Adrenal gland (tissue), 12 donors: ENCODE measurements around the gene AFF1. TPM values are rescaled to one million over a fixed set of nuclear protein-coding genes. Genes with fewer than 3 reads are reported as not detected.

Experiments used
- DNase-seq, 7 donors: peaks; one replicate each; pipeline ENCODE4 v3.0.0-alpha.2; 2019 to 2020
- H3K27ac ChIP-seq, 5 donors: fragments of 200-600 bp; sonication (generic) in 4 of 5; 1 replicate in 3 of 5; 2 replicates in 2 of 5; pipeline versions ENCODE4 v1.5.1 to v1.8.0; 2016 to 2020; ENCODE audit warnings: mild to moderate bottlenecking in 1 of 5
- H3K27me3 ChIP-seq: fragments of 200-600 bp; 2 replicates; pipeline ENCODE4 v1.8.0; 2021
- H3K36me3 ChIP-seq, 2 donors: fragments of 200-600 bp; replicated peaks in 1 of 2; 1 replicate in 1 of 2; 2 replicates in 1 of 2; pipeline versions ENCODE4 v1.5.1 to v1.8.0; 2018 to 2022
- H3K4me1 ChIP-seq, 2 donors: fragments of 200-600 bp; replicated peaks in 1 of 2; 1 replicate in 1 of 2; 2 replicates in 1 of 2; pipeline versions ENCODE4 v1.5.1 to v1.8.0; 2018 to 2021
- H3K4me3 ChIP-seq, 4 donors: fragments of 200-600 bp; sonication (generic) in 3 of 4; one replicate each; pipeline ENCODE4 v1.5.1; 2016 to 2018
- H3K9me3 ChIP-seq, 3 donors: fragments of 200-600 bp; sonication (generic) in 1 of 3; replicated peaks in 1 of 3; 1 replicate in 2 of 3; 2 replicates in 1 of 3; pipeline versions ENCODE4 v1.5.1 to v1.8.0; 2016 to 2021
- POLR2A ChIP-seq, 2 donors: fragments of 450-650 bp; IDR thresholded peaks; one replicate each; pipeline ENCODE4 v1.6.1; 2017; ENCODE audit warnings: antibody characterized with exemption in 2 of 2, mild to moderate bottlenecking in 2 of 2, moderate library complexity in 1 of 2
- WGBS, 4 donors: extraction: QIAGEN DNeasy Blood & Tissue Kit in 2 of 4; methylation state at CpG; one replicate each; pipeline versions ENCODE4 v1.1.5 to v1.1.7; 2013 to 2017; 5-methylcytosine and 5-hydroxymethylcytosine counted together
- intact Hi-C, 2 donors: fragments of 100-400 bp; cut with DNase I; formaldehyde crosslinking; loops; one replicate each; pipeline versions ENCODE4 v1.14.1 to v1.15.0; 2022 to 2023
- polyA plus RNA-seq, 3 donors: library from polyadenylated mRNA; stranded (reverse); fragments of 200-250 nt in 2 of 3; fragments of 350-450 nt in 1 of 3; fragmentation: Illumina TruSeq in 1 of 3; extraction: RNeasy Lipid Tissue Mini Kit (QIAGEN cat#74804) in 1 of 3; gene quantifications; one replicate each; pipeline ENCODE4 v1.2.3, GENCODE V29; 2013 to 2014
- total RNA-seq, 9 donors: library from RNA; depleted of rRNA in 4 of 9; stranded (reverse); fragments of >200 nt in 4 of 9; fragments of 120-200 nt in 1 of 9; fragmentation: NEBNext Ultra II Directional in 1 of 9; extraction: Animal tissue kit (Norgen Biotek cat#: 25700) in 1 of 9; gene quantifications; one replicate each; pipeline versions ENCODE4 v1.1.0 to v1.2.4, GENCODE V29; 2013 to 2023
- TF ChIP-seq, protein P1 (sequence below), 6 experiments: fragments of 450-650 bp in 4 of 6; fragments of 200-600 bp in 2 of 6; sonication (generic) in 1 of 6; IDR thresholded peaks; 1 replicate in 5 of 6; 2 replicates in 1 of 6; pipeline versions ENCODE4 v1.5.1 to v1.8.0; 2016 to 2021; ENCODE audit warnings: antibody characterized with exemption in 6 of 6, mild to moderate bottlenecking in 2 of 6, moderate library complexity in 1 of 6
- donor health status: healthy with polysubstance abuse.
- donor health status: Bipolar disorder and iron deficiency.
- donor health status: DM: yes; HTN: yes; CAD: no.
- donor health status: DM: no; HTN: no; CAD: no.
- donor health status: DM: no; HTN: no; CAD: no.
- donor health status: DM: yes; HTN: yes; CAD: no.

AFF1 gene
- total and polyA plus RNA-seq, 12 donors: 9.9 to 109 (median 52.3) TPM

GRCh38 chr4:87166296-87166854 lies 231.6 kb downstream of the AFF1 start:
- 93 to 98% (median 96%) methylated on average over 3 of the region's 3 CpGs for WGBS, 4 donors
- intact Hi-C loops: no loop called here

GRCh38 chr4:87171944-87172343 lies 237.1 kb downstream of the AFF1 start:
- 84 to 90% (median 89%) methylated on average over 2 of the region's 2 CpGs for WGBS, 4 donors
- no peaks in the 10 kb centered on the region for H3K4me1 ChIP-seq

More at GRCh38 chr4:87166296-87166854, 231.6 kb downstream of the AFF1 start:
- no peaks in the 10 kb centered on the region for H3K4me1 ChIP-seq
- no peaks in the 10 kb centered on the region for H3K27me3 ChIP-seq
- no peaks in the 10 kb centered on the region for H3K9me3 ChIP-seq
- H3K27ac ChIP-seq: no peak overlapping the region
- DNase-seq: no peak
- no peak for TF ChIP-seq POLR2A (IDR thresholded peaks at IDR 0.05)
- TF ChIP-seq, protein P1, sequence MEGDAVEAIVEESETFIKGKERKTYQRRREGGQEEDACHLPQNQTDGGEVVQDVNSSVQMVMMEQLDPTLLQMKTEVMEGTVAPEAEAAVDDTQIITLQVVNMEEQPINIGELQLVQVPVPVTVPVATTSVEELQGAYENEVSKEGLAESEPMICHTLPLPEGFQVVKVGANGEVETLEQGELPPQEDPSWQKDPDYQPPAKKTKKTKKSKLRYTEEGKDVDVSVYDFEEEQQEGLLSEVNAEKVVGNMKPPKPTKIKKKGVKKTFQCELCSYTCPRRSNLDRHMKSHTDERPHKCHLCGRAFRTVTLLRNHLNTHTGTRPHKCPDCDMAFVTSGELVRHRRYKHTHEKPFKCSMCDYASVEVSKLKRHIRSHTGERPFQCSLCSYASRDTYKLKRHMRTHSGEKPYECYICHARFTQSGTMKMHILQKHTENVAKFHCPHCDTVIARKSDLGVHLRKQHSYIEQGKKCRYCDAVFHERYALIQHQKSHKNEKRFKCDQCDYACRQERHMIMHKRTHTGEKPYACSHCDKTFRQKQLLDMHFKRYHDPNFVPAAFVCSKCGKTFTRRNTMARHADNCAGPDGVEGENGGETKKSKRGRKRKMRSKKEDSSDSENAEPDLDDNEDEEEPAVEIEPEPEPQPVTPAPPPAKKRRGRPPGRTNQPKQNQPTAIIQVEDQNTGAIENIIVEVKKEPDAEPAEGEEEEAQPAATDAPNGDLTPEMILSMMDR (IDR thresholded peaks at IDR 0.05): no peak
- H3K36me3 ChIP-seq: no peaks in the 10 kb centered on the region
- H3K4me3 ChIP-seq: no peak overlapping the region

GRCh38 chr4:87174672-87175071 lies 239.9 kb downstream of the AFF1 start:
- Histone ChIP-seq H3K27ac (no peak overlapping the region), H3K36me3 (no peaks in the 10 kb centered on the region), H3K4me3 (no peak overlapping the region), H3K4me1 (no peaks in the 10 kb centered on the region), H3K9me3 (no peaks in the 10 kb centered on the region), H3K27me3 (no peaks in the 10 kb centered on the region)
- intact Hi-C loops: no loop called here
- WGBS, 4 donors: 94 to 99% (median 99%) methylated on average over 2 of the region's 2 CpGs
- DNase-seq: no peak
- TF ChIP-seq, protein P1 (IDR thresholded peaks at IDR 0.05): no peak
- TF ChIP-seq POLR2A (IDR thresholded peaks at IDR 0.05): no peak

More at GRCh38 chr4:87171944-87172343, 237.1 kb downstream of the AFF1 start:
- H3K9me3 ChIP-seq: no peaks in the 10 kb centered on the region
- intact Hi-C loops: no loop called here
- H3K27ac ChIP-seq: no peak overlapping the region
- H3K27me3 ChIP-seq: no peaks in the 10 kb centered on the region
- TF ChIP-seq, protein P1 (IDR thresholded peaks at IDR 0.05): no peak
- no peak for TF ChIP-seq POLR2A (IDR thresholded peaks at IDR 0.05)
- H3K36me3 ChIP-seq: no peaks in the 10 kb centered on the region
- DNase-seq: no peak
- H3K4me3 ChIP-seq: no peak overlapping the region

DNA sequence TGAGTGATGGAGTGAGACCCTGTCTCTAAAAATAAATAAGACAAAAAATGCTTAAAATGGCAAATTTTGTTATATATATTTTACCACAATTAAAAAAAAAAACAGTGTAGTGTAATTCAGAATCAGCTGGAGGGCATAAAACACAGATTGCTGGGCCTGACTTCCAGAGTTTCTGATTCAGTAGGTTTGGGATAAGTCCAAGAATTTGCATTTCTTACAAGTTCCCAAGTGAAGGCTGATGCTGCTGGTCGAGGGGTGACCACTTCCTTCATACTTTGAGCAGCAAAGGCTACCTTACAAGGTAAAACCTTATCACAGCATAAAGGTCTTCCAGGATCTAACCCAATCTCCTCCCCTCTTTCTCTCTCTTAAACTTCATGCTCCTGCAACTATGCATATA lies 244.9 kb downstream of the AFF1 start:
- TF ChIP-seq POLR2A (IDR thresholded peaks at IDR 0.05): no peak
- DNase-seq: no peak
- Histone ChIP-seq H3K36me3 (no peaks in the 10 kb centered on the region), H3K4me1 (no peaks in the 10 kb centered on the region), H3K4me3 (no peak overlapping the region), H3K27me3 (no peaks in the 10 kb centered on the region), H3K27ac (no peak overlapping the region), H3K9me3 (no peaks in the 10 kb centered on the region)
- intact Hi-C loops: no loop called here
- WGBS, 4 donors: 54 to 68% (median 58%) methylated on average over 1 of the region's 1 CpG

GRCh38 chr4:87180767-87181166 lies 246.0 kb downstream of the AFF1 start:
- WGBS, 4 donors: 95 to 100% (median 98%) methylated on average over 2 of the region's 2 CpGs
- Histone ChIP-seq H3K4me3 (no peak overlapping the region), H3K27me3 (no peaks in the 10 kb centered on the region), H3K36me3 (no peaks in the 10 kb centered on the region), H3K4me1 (no peaks in the 10 kb centered on the region), H3K9me3 (no peaks in the 10 kb centered on the region), H3K27ac (no peak overlapping the region)
- intact Hi-C loops: no loop called here
- TF ChIP-seq, protein P1 (IDR thresholded peaks at IDR 0.05): no peak
- TF ChIP-seq POLR2A (IDR thresholded peaks at IDR 0.05): no peak
- DNase-seq: no peak
